GM12878 (cell line): Measurements from ENCODE around the gene CLCN2. TPM values are rescaled to one million over a fixed set of nuclear protein-coding genes. Genes with fewer than 3 reads are reported as not detected.

Experiments
- ATAC-seq: fragments of 200-7000 bp; cut with Tn5 transposase; 3 replicates; pipeline ENCODE4 v1.9.1; 2020; ENCODE audit warnings: mild to moderate bottlenecking, moderate library complexity
- BruUV-seq: library from RNA; stranded (reverse); fragments of 400-500 nt; replicated peaks from 2 replicates; lab custom pipeline; 2021; lab: Mats Ljungman, UMichigan
- CTCF ChIA-PET: fragments of 300-600 bp; sonication (Branson Sonifier 250); formaldehyde crosslinking; extraction: SDS; loops from one replicate; lab custom pipeline; 2021; ENCODE audit warnings: inconsistent platforms; lab: Yijun Ruan, JAX
- POLR2A ChIA-PET: fragments of 350-600 bp; formaldehyde crosslinking; extraction: SDS; loops from one replicate; lab custom pipeline; 2021; ENCODE audit warnings: inconsistent platforms; lab: Charles Lee
- RAD21 ChIA-PET: fragments of 300-600 bp; sonication (Branson Sonifier 250); formaldehyde crosslinking; loops from one replicate; lab custom pipeline; 2023; ENCODE audit warnings: antibody characterized with exemption; ENCODE audit not compliant: unreplicated experiment; lab: Charles Lee
- SMC1A ChIA-PET: fragments of 300-600 bp; sonication (Branson Sonifier 250); formaldehyde crosslinking; loops from one replicate; lab custom pipeline; 2023; ENCODE audit not compliant: unreplicated experiment, uncharacterized antibody; lab: Charles Lee
- DNase-seq: peaks from one replicate; pipeline ENCODE4 v3.0.0-alpha.2; 2011; ENCODE audit warnings: low read depth, low spot score
- FAIRE-seq: peaks from 3 replicates; lab custom pipeline; 2011; peaks lifted over from hg19 to GRCh38; lab: Jason Lieb, UNC
- H2AFZ ChIP-seq: 2 replicates; pipeline ENCODE4 v1.6.0; 2011; ENCODE audit warnings: low read depth, low read length, control low read depth; ENCODE audit not compliant: control insufficient read depth
- H3K27ac ChIP-seq: 2 replicates; pipeline ENCODE4 v1.5.1; 2011; ENCODE audit warnings: control low read depth; ENCODE audit not compliant: control insufficient read depth, insufficient read depth
- H3K27me3 ChIP-seq, 2 experiments: replicated peaks in 1 of 2; 2 replicates each; pipeline versions ENCODE4 v1.6.0 to v1.6.1; 2011; ENCODE audit warnings: low read length in 1 of 2; ENCODE audit not compliant: control insufficient read depth in 2 of 2, insufficient read depth in 2 of 2
- H3K36me3 ChIP-seq, 2 experiments: 2 replicates each; pipeline ENCODE4 v1.5.1; 2011; ENCODE audit warnings: low read length in 1 of 2; ENCODE audit not compliant: control insufficient read depth in 2 of 2, insufficient read depth in 2 of 2
- H3K4me1 ChIP-seq: 2 replicates; pipeline ENCODE4 v1.6.1; 2011; ENCODE audit warnings: mild to moderate bottlenecking, low read length, moderate library complexity, mixed read lengths; ENCODE audit not compliant: control insufficient read depth, insufficient read depth
- H3K4me2 ChIP-seq: 2 replicates; pipeline ENCODE4 v1.6.0; 2011; ENCODE audit warnings: control low read depth; ENCODE audit not compliant: control insufficient read depth, insufficient read depth
- H3K4me3 ChIP-seq: fragments of 200-600 bp; sonication (generic); 2 replicates; pipeline ENCODE4 v1.5.1; 2016
- H3K79me2 ChIP-seq: 2 replicates; pipeline ENCODE4 v1.6.0; 2011; ENCODE audit warnings: low read length; ENCODE audit not compliant: control insufficient read depth, insufficient read depth
- H3K9ac ChIP-seq: 2 replicates; pipeline ENCODE4 v1.8.0; 2011; ENCODE audit warnings: low read length, control low read depth, mixed read lengths; ENCODE audit not compliant: control insufficient read depth, insufficient read depth
- H3K9me3 ChIP-seq: replicated peaks from 3 replicates; pipeline ENCODE4 v1.5.1; 2011; ENCODE audit warnings: mild to moderate bottlenecking, low read length; ENCODE audit not compliant: control insufficient read depth, insufficient read depth
- H4K20me1 ChIP-seq: 2 replicates; pipeline ENCODE4 v1.6.0; 2011; ENCODE audit not compliant: control insufficient read depth, insufficient read depth
- BACH1 ChIP-seq: fragments of 450-650 bp; IDR thresholded peaks from 2 replicates; pipeline ENCODE4 v1.6.1; 2017; ENCODE audit warnings: mild to moderate bottlenecking, borderline replicate concordance
- CREB1 ChIP-seq: IDR thresholded peaks from 2 replicates; pipeline ENCODE4 v1.6.1; 2012; ENCODE audit warnings: low read depth, mild to moderate bottlenecking, inconsistent platforms
- KAT2A ChIP-seq: conservative IDR thresholded peaks from 2 replicates; pipeline ENCODE4 v1.6.1; 2011; ENCODE audit warnings: low read depth, low read length; ENCODE audit not compliant: control insufficient read depth
- LARP7 ChIP-seq: fragments of 450-650 bp; IDR thresholded peaks from 2 replicates; pipeline ENCODE4 v1.6.1; 2017; ENCODE audit warnings: mild to moderate bottlenecking
- NFIC ChIP-seq: IDR thresholded peaks from 2 replicates; pipeline ENCODE4 v1.6.1; 2012; ENCODE audit warnings: low read depth, mild to moderate bottlenecking, inconsistent platforms, low read length, moderate library complexity
- TAF1 ChIP-seq: IDR thresholded peaks from 2 replicates; pipeline ENCODE4 v1.6.1; 2011; ENCODE audit warnings: mild to moderate bottlenecking, low read depth, low read length, borderline replicate concordance
- USF2 ChIP-seq: IDR thresholded peaks from 2 replicates; pipeline ENCODE4 v1.6.1; 2011; ENCODE audit warnings: low read depth, low read length, improper control_type of control experiment, borderline replicate concordance
- YBX1 ChIP-seq: fragments of 450-650 bp; IDR thresholded peaks from 2 replicates; pipeline ENCODE4 v1.6.1; 2016; ENCODE audit warnings: antibody characterized with exemption
- YY1 ChIP-seq: IDR thresholded peaks from 2 replicates; pipeline ENCODE4 v1.6.1; 2011; ENCODE audit warnings: low read depth, mild to moderate bottlenecking, low read length
- ZBED1 ChIP-seq: IDR thresholded peaks from 2 replicates; pipeline ENCODE4 v1.6.1; 2016; ENCODE audit warnings: borderline replicate concordance
- ZNF217 ChIP-seq: fragments of 450-650 bp; IDR thresholded peaks from 2 replicates; pipeline ENCODE4 v1.6.1; 2017; ENCODE audit warnings: antibody characterized with exemption, mild to moderate bottlenecking
- ZNF24 ChIP-seq: fragments of 450-650 bp; IDR thresholded peaks from 2 replicates; pipeline ENCODE4 v1.6.1; 2017; ENCODE audit warnings: antibody characterized with exemption, mild to moderate bottlenecking
- WGBS: methylation state at CpG from one replicate; pipeline ENCODE4 v1.1.6; 2016; ENCODE audit warnings: low lambda C conversion rate; ENCODE audit not compliant: insufficient replicate concordance, insufficient coverage; ENCODE audit errors: missing lambda C conversion rate; 5-methylcytosine and 5-hydroxymethylcytosine counted together
- in situ Hi-C: fragments of 300-500 bp; cut with MboI; formaldehyde crosslinking; loops from 9 replicates; pipeline ENCODE4 v1.14.3; 2018; ENCODE audit warnings: mixed read lengths
- intact Hi-C: fragments of 100-400 bp; cut with micrococcal nuclease; formaldehyde crosslinking; loops from one replicate; pipeline ENCODE4 v1.14.2; 2022; ENCODE audit not compliant: unreplicated experiment
- polyA plus RNA-seq, 11 experiments: library from polyadenylated mRNA; depleted of rRNA in 4 of 11; unstranded in 6 of 11; stranded (reverse) in 5 of 11; fragments of >200 nt; fragmentation: Nextera tagmentation in 4 of 11; fragmentation: Illumina TruSeq in 1 of 11; extraction: Ambion mirVana in 4 of 11; extraction: Trizol in 1 of 11; gene quantifications; 1 replicate in 1 of 11; 2 replicates in 10 of 11; pipeline versions ENCODE4 v1.2.1 to v1.2.3, GENCODE V29; 2011 to 2016; ENCODE audit warnings: inconsistent platforms in 2 of 11, missing spikeins in 2 of 11, low read depth in 1 of 11
- total RNA-seq, 4 experiments: library from RNA; depleted of rRNA in 3 of 4; stranded (reverse); fragments of >200 nt in 3 of 4; fragmentation: Illumina TruSeq in 1 of 4; extraction: Trizol in 1 of 4; gene quantifications; 2 replicates each; pipeline versions ENCODE4 v1.2.1 to v1.2.3, GENCODE V29; 2013 to 2021
- TF ChIP-seq, protein P1 (sequence below): fragments of 450-650 bp; IDR thresholded peaks from 2 replicates; pipeline ENCODE4 v1.6.1; 2017; ENCODE audit warnings: mild to moderate bottlenecking
- TF ChIP-seq, protein P2 (sequence below): fragments of 450-650 bp; IDR thresholded peaks from 2 replicates; pipeline ENCODE4 v1.6.1; 2018; ENCODE audit warnings: mild to moderate bottlenecking, low read depth, moderate library complexity; ENCODE audit not compliant: partially characterized antibody
- TF ChIP-seq, protein P3 (sequence below): IDR thresholded peaks from 2 replicates; pipeline ENCODE4 v1.6.1; 2012; ENCODE audit warnings: low read length, inconsistent platforms

CLCN2 gene
- total and polyA plus RNA-seq, 10 of the 15 experiments (the other 5 are each of a cell fraction or from before 2014, with no cell fraction given), result 0.13 to 2.6 (median 0.85) TPM; not detected in 1

- Histone ChIP-seq H3K4me3 (no peak overlapping the region), H4K20me1 (no peaks in the 10 kb centered on the region), H2AFZ (no peak overlapping the region), H3K27ac (no peak overlapping the region), H3K4me2 (no peak overlapping the region), H3K79me2 (no peaks in the 10 kb centered on the region), H3K9me3 (no peaks in the 10 kb centered on the region), H3K36me3 (no peaks in the 10 kb centered on the region), H3K4me1 (no peaks in the 10 kb centered on the region), H3K9ac (no peak overlapping the region), H3K27me3 (no peaks in the 10 kb centered on the region; a peak in 1 of 4 replicates)
- CTCF ChIA-PET, result no interaction called here
- RAD21 ChIA-PET, result no interaction called here
- SMC1A ChIA-PET, result no interaction called here
- DNase-seq (no peak), ATAC-seq (no peak), FAIRE-seq (no peak)
- 17% methylated on average over 12 of the region's 12 CpGs for WGBS
- POLR2A ChIA-PET, result no interaction called here
- TF ChIP-seq, protein P1, sequence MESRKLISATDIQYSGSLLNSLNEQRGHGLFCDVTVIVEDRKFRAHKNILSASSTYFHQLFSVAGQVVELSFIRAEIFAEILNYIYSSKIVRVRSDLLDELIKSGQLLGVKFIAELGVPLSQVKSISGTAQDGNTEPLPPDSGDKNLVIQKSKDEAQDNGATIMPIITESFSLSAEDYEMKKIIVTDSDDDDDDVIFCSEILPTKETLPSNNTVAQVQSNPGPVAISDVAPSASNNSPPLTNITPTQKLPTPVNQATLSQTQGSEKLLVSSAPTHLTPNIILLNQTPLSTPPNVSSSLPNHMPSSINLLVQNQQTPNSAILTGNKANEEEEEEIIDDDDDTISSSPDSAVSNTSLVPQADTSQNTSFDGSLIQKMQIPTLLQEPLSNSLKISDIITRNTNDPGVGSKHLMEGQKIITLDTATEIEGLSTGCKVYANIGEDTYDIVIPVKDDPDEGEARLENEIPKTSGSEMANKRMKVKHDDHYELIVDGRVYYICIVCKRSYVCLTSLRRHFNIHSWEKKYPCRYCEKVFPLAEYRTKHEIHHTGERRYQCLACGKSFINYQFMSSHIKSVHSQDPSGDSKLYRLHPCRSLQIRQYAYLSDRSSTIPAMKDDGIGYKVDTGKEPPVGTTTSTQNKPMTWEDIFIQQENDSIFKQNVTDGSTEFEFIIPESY, result no peak
- no peak for TF ChIP-seq CREB1
- TF ChIP-seq ZNF24, result no peak
- TF ChIP-seq BACH1, result no peak
- TF ChIP-seq USF2, result no peak
- TF ChIP-seq ZNF217, result no peak
- TF ChIP-seq TAF1, result no peak
- no peak for TF ChIP-seq ZBED1
- no peak for TF ChIP-seq YY1
- TF ChIP-seq, protein P2, sequence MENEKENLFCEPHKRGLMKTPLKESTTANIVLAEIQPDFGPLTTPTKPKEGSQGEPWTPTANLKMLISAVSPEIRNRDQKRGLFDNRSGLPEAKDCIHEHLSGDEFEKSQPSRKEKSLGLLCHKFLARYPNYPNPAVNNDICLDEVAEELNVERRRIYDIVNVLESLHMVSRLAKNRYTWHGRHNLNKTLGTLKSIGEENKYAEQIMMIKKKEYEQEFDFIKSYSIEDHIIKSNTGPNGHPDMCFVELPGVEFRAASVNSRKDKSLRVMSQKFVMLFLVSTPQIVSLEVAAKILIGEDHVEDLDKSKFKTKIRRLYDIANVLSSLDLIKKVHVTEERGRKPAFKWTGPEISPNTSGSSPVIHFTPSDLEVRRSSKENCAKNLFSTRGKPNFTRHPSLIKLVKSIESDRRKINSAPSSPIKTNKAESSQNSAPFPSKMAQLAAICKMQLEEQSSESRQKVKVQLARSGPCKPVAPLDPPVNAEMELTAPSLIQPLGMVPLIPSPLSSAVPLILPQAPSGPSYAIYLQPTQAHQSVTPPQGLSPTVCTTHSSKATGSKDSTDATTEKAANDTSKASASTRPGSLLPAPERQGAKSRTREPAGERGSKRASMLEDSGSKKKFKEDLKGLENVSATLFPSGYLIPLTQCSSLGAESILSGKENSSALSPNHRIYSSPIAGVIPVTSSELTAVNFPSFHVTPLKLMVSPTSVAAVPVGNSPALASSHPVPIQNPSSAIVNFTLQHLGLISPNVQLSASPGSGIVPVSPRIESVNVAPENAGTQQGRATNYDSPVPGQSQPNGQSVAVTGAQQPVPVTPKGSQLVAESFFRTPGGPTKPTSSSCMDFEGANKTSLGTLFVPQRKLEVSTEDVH, result no peak
- TF ChIP-seq KAT2A, result no peak
- TF ChIP-seq, protein P3, sequence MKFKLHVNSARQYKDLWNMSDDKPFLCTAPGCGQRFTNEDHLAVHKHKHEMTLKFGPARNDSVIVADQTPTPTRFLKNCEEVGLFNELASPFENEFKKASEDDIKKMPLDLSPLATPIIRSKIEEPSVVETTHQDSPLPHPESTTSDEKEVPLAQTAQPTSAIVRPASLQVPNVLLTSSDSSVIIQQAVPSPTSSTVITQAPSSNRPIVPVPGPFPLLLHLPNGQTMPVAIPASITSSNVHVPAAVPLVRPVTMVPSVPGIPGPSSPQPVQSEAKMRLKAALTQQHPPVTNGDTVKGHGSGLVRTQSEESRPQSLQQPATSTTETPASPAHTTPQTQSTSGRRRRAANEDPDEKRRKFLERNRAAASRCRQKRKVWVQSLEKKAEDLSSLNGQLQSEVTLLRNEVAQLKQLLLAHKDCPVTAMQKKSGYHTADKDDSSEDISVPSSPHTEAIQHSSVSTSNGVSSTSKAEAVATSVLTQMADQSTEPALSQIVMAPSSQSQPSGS, result no peak
- TF ChIP-seq NFIC, result no peak
- TF ChIP-seq LARP7, result no peak
- TF ChIP-seq YBX1, result no peak
- intact Hi-C loops, result no loop called here
- no TSS peak for BruUV-seq
- in situ Hi-C loops, result no loop called here
Measured at GRCh38 chr3:184409946-184410500, 48.6 kb upstream of the CLCN2 start.
